Astrocyte of the cerebellum (primary cell): Measurements from ENCODE around the gene DLK1.

Experiments used
- DNase-seq: peaks from one replicate; pipeline ENCODE4 v3.0.0-alpha.2; 2011; ENCODE audit warnings: low read depth
- H3K4me3 ChIP-seq: 2 replicates; pipeline ENCODE4 v1.5.1; 2011; ENCODE audit warnings: mild to moderate bottlenecking, low read depth, low read length, moderate library complexity
- CTCF ChIP-seq: IDR thresholded peaks from 2 replicates; pipeline ENCODE4 v1.5.1; 2012; ENCODE audit warnings: low read length, low read depth, moderate library complexity, mild to moderate bottlenecking; ENCODE audit errors: missing control alignments
- in situ Hi-C: cut with HindIII; loops from 2 replicates; pipeline ENCODE4 v1.10.0; 2017; ENCODE audit warnings: low sequenced_read_pairs

DLK1 gene

GRCh38 chr14:100767003-100767787 lies 40.5 kb downstream of the DLK1 start:
- DNase-seq: no peak
- no peak overlapping the region for H3K4me3 ChIP-seq
- in situ Hi-C loops: no loop called here
- no peak for TF ChIP-seq CTCF

- no peak for DNase-seq
- no peak for TF ChIP-seq CTCF
- no peak overlapping the region for H3K4me3 ChIP-seq
- in situ Hi-C loops: no loop called here
These were observed 41.3 kb downstream of the DLK1 start for GRCh38 chr14:100767788-100768536.

GRCh38 chr14:100769035-100769939 lies 42.6 kb downstream of the DLK1 start:
- DNase-seq: no peak
- no peak overlapping the region for H3K4me3 ChIP-seq
- in situ Hi-C loops: no loop called here
- TF ChIP-seq CTCF: no peak

GRCh38 chr14:100770046-100770445 lies 43.4 kb downstream of the DLK1 start:
- no peak for DNase-seq
- in situ Hi-C loops: no loop called here
- TF ChIP-seq CTCF: no peak
- H3K4me3 ChIP-seq: no peak overlapping the region

GRCh38 chr14:100770605-100771120 lies 44.0 kb downstream of the DLK1 start:
- no peak for DNase-seq
- H3K4me3 ChIP-seq: no peak overlapping the region
- in situ Hi-C loops: no loop called here
- no peak for TF ChIP-seq CTCF
